Prostate gland (tissue), 2 donors: Measurements from ENCODE around the gene MRAP.

Experiments
- CTCF ChIP-seq, 4 experiments: fragments of 200-600 bp in 2 of 4; fragments of 450-650 bp in 2 of 4; sonication (generic) in 2 of 4; IDR thresholded peaks; 1 replicate in 3 of 4; 2 replicates in 1 of 4; pipeline ENCODE4 v1.5.1; 2016 to 2019; ENCODE audit warnings: antibody characterized with exemption in 4 of 4, mild to moderate bottlenecking in 2 of 4, moderate library complexity in 2 of 4
- POLR2A ChIP-seq: fragments of 450-650 bp; IDR thresholded peaks from one replicate; pipeline ENCODE4 v1.6.1; 2016; ENCODE audit warnings: antibody characterized with exemption, mild to moderate bottlenecking
- POLR2AphosphoS5 ChIP-seq: sonication (generic); formaldehyde crosslinking; IDR thresholded peaks from one replicate; pipeline ENCODE4 v1.6.1; 2017; ENCODE audit warnings: antibody characterized with exemption

- no peak for TF ChIP-seq POLR2A
- TF ChIP-seq CTCF (IDR thresholded peaks at IDR 0.05): no peak
- TF ChIP-seq POLR2AphosphoS5: no peak
Measured at GRCh38 chr21:32350211-32350980, 51.7 kb downstream of the MRAP start.
